ENCODE measurements around the gene RECQL5.

DNA sequence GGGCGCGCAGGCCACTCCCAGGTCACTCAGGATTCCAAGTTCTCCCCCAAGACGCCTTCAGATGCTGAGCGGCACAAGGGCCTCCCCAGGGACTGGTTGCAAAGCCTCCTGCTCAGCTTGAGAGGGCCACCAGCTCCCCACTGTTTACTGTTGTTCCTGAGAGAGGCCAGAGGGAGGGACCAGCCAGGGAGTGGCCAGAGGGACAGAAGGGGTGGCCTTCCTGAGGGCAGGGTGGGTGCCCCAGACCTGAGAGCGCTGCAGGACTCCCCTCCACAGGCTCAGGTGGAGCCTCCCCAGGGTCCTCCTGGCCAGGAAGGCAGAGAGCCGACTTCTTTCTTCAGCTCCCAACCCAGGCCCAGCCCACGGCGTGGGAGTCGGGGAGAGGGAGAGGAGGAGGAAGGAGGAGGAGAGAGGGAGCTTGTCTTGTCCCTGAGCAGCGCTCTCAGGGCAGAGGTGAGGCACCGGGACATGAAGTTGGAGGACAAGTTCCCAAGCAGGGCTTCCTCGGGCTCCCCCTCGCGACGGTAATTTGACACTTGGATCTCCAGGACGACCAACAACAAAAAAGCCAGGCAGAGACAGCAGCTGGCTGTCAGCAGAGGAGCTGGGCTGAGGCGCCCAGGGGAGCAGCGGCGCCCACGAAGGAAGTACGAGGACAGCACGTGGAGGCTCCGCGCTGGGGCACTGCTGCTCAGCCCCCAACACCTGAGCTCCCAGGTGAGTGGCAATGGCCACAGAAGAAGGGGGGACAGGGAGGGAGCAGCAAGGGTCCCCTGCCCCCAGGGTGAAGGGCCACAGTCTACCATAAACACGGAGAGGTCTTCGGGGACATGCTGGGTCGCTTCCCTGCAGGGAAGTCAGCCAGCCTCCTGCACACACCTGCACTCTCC lies 33.2 kb downstream of the RECQL5 start:
- TF ChIP-seq KDM1A (IDR thresholded peaks at IDR 0.05; ENCODE audit: borderline replicate concordance, low read length) (no peak), CEBPB (IDR thresholded peaks at IDR 0.05; ENCODE audit: low read depth, low read length) (peak; percentile 15; the same call in 1 of the 2 replicates), POLR2A (IDR thresholded peaks at IDR 0.05; ENCODE audit: control extremely low read depth in 1 of 2, low read depth in 2 of 2, low read length in 2 of 2) (no peak), JUND (IDR thresholded peaks at IDR 0.05; ENCODE audit: low read length) (no peak), KDM5A (IDR thresholded peaks at IDR 0.05; ENCODE audit: low read length) (no peak)
- TF ChIP-seq, protein P1, sequence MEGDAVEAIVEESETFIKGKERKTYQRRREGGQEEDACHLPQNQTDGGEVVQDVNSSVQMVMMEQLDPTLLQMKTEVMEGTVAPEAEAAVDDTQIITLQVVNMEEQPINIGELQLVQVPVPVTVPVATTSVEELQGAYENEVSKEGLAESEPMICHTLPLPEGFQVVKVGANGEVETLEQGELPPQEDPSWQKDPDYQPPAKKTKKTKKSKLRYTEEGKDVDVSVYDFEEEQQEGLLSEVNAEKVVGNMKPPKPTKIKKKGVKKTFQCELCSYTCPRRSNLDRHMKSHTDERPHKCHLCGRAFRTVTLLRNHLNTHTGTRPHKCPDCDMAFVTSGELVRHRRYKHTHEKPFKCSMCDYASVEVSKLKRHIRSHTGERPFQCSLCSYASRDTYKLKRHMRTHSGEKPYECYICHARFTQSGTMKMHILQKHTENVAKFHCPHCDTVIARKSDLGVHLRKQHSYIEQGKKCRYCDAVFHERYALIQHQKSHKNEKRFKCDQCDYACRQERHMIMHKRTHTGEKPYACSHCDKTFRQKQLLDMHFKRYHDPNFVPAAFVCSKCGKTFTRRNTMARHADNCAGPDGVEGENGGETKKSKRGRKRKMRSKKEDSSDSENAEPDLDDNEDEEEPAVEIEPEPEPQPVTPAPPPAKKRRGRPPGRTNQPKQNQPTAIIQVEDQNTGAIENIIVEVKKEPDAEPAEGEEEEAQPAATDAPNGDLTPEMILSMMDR (IDR thresholded peaks at IDR 0.05; ENCODE audit: control extremely low read depth in 1 of 3, insufficient read depth in 1 of 3, low read depth in 1 of 3, low read length in 3 of 3), result peak; percentile 63 to 79 (median 77)

Measured in H1 (cell line).